NCI-H146 treated with DMSO at 0.1 percent for 48 hours (cell line): ENCODE measurements around the gene PGBD1.

Experiments
- DNase-seq: peaks from one replicate; lab custom pipeline; 2025; ENCODE audit not compliant: unreplicated experiment; lab: John Stamatoyannopoulos, UW

Gene PGBD1

GRCh38 chr6:28335040-28335563 is 53.7 kb downstream of the PGBD1 start:
- DNase-seq = no peak

DNA sequence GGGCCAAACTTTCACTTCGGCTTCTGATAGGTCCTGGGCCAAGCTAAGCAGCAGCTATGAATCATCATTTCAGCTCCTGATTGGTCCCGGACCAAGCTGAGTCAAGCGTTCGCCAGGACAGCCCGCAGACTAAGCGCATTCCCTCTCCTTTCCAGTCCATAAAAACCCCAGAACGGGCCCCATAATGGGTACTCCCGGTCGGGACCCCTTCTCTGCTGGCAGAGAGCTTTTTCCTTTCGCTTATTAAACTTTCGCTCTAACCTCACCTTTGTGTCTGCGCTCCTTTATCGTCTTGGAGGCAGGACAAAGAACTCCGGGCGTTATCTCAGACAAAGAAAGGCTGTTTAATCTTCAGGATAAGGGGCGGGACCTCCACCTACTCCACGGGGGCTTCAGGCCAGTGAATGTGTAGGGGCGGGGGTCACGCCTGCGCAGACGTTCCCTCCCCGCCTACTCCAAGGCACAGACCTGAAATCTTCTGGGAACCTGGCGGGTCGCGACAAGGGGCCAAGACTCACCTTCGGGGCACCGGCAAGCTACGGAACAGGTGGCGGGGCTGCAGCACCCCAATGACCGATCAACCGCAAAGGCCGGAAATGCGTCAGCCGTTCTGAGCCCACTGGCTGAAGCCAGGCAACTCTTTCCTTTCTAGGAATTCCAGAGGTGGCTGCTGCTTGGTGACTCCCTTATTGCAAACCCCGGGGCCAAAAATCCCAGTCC is 54.4 kb downstream of the PGBD1 start, which contains the start of gene ZSCAN31:
Gene ZSCAN31 (minus strand): TSS at position 585 of the 720 bp plus-strand sequence. CDS start 6,465 bp downstream, outside the sequence.
- DNase-seq = peak; percentile 90

DNA sequence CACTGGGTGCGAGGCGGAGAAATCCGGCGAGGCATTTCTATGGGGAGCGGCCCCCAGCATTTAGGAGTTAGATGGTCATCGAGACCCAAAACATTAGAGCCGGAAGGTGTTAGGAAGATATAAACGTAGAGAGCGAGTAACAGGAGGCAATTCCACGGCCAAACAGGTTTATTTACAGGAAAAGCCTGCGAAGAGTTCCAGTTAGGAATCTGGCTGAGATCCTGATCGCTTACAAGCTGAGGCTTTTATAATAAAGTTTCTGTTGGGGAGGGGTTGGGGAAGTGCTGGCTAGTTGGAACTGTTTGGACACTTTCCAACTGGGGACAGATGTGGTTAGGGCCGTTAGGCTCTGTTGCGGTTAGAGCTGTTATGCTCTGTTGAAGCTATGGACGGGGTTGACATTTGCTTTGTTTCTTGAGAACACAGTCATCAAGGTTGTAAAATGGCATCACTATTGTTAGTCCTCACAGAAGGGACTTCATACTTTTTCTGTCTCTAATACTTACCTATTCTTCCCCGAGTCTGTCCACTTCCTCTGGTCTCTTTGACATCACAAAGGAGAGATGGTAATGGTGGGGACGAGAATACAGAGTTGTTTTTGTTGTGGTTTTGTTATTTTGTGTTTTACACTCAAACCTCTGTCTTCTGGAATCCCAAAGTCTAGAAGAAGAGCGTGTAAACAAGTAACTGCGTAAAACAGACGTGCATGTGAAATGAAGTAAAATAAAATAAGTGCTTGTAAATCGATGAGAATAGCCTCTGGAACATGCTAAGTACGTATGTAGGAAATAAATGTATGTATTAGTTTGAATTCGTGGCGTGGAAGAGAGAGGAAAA is 55.1 kb downstream of the PGBD1 start:
- DNase-seq = no peak

DNA sequence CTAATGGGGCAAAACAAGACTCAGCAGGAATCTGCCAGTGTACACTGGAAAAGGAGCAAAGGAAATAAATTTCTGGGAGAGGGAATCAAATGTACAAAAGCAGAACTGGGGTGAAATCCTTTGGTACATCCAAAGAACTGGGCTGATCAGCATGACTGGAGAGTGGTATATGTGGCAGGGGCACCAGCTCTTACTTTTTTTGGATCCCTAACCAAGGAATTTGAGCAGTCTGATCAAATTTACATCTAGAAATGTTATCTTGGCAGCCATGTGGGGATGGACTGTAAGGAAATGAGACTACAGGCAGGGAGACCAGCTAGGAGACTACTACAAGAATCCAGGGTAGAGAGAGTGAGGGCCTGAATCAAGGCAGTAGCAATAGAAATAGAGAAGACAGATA is 55.7 kb downstream of the PGBD1 start:
- DNase-seq = no peak

DNA sequence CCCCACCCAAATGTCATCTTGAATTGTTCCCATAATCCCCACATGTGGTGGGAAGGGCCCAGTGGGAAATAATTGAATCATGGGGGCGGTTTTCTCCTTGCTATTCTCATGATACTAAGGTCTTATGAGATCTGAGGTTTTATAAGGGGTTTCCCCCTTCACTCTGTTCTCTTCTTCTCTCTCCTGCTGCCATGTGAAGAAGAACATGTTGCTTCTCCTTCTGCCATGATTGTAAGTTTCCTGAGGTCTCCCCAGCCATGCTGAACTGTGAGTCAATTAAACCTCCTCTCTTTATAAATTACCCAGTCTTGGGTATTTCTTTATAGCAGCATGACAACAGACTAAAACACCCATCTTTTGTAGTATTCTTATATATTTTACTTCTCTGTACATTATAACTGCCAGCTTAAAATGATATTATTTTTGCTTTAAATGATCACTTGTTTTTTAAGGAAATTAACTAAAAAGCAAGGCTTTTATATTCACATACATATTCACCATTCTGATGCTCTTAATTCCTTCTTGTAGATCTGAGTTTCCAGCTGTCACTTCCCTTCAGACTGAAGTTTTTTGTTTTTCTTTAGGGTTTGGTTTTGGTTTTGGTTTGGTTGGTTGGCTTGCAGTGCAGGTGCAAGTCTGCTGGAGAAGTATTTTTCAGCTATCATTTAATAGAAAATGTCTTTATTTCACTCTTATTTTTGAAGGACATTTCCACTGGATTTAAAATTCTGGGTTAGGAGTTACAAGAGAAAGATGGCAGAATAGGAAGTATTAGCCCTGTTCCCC is 59.1 kb downstream of the PGBD1 start:
- no peak for DNase-seq

GRCh38 chr6:28343898-28344677 is 62.7 kb downstream of the PGBD1 start:
- no peak for DNase-seq

GRCh38 chr6:28345201-28345600 is 63.8 kb downstream of the PGBD1 start:
- no peak for DNase-seq

GRCh38 chr6:28347119-28347518 is 65.7 kb downstream of the PGBD1 start:
- DNase-seq = no peak

DNA sequence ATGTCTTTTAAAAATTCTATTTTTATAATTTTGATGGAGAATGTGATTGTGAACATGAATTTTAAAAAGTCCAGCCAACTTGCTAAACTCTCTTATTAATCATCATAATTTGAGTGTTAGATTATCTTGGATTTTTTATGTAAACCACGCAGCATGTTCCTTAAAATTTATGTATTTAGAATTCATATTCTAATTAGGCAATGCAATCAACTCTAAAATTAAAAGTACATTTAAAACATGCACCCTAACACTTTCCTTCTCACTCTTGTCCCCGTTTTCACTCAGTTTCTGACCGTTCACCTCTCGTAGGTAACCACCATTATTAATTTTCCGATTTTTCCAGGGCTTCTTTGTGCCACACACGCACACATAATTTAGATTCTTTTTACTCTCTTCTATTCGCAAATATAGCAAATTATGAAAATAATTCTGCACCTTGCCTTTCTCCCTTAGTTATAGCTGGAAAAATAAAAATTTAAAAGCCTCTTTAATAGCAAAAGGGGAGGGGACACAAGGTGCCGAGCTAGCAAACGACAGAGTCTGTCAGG is 68.0 kb downstream of the PGBD1 start:
- DNase-seq = no peak

DNA sequence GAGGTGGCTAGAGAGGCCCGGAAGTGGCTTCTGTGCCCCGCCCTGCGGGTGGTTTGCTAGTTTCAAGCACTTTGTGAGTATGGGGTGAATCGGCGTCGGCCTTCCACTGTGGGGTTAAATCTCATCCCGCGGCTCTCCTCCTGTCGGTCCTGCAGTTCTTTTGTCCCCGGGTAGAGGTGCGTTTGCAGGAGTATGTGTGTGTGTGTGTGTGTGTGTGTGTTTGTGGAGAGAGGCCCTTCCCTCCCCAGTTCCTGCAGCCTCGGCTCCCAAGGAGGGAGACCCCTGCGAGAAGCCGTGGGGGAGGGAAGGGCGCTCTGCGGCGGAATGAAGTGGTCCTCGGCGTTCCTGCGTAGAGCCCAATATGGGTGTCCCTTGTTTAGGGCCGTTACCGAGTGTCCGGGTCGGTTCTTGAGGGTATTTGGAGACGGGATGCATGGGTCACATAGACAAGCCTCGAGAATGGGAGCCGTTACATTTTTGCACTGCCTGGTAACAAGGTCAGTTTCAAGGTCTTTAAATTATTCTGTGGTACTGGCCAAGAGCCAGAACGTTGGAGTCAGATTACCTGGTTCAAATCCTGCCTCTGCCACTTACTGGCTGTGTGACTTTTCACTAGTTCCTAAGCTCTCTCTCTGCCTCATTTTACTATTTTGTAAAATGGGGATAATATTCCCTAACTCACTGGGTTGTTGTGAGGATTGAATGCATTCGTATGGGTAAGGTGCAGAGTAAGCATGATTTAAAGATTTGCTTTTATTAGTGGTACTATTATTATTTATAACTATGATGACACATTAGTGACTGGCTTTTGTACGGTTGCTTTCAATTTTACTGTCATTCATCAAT is 68.7 kb downstream of the PGBD1 start, which contains the start of gene ZKSCAN3:
Gene ZKSCAN3 (plus strand): TSS at position 56 of the 846 bp plus-strand sequence. CDS start 9,640 bp downstream, outside the sequence.
- peak; percentile 68 for DNase-seq

DNA sequence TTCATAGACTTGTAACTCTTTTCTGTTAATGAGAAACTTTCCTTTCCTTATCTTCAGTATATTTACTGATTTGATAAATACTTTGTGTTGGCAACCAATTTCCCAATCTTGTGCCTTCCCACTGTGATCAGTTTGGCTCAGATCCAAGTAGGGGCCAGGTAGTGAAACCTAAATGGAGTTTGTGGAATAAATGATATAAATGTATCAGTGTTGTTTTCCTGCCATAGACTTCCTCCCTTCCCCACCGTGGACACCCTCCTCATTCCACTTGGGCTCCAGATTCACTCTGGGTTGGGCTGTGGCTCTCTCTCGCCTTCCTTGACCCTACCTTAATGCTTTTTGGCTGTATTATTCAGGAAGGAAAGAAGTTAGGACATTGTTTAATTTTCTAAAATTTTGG is 69.7 kb downstream of the PGBD1 start:
- no peak for DNase-seq

- DNase-seq = no peak
These were observed 70.1 kb downstream of the PGBD1 start for GRCh38 chr6:28351493-28351925.
